NOMO-1 treated with dmso at 0.1 percent for 144 hours (cell line): ENCODE data around the gene RIMBP2.

Experiments
- DNase-seq: peaks from one replicate; lab custom pipeline; 2025; ENCODE audit not compliant: unreplicated experiment; lab: John Stamatoyannopoulos, UW

RIMBP2 gene

DNA sequence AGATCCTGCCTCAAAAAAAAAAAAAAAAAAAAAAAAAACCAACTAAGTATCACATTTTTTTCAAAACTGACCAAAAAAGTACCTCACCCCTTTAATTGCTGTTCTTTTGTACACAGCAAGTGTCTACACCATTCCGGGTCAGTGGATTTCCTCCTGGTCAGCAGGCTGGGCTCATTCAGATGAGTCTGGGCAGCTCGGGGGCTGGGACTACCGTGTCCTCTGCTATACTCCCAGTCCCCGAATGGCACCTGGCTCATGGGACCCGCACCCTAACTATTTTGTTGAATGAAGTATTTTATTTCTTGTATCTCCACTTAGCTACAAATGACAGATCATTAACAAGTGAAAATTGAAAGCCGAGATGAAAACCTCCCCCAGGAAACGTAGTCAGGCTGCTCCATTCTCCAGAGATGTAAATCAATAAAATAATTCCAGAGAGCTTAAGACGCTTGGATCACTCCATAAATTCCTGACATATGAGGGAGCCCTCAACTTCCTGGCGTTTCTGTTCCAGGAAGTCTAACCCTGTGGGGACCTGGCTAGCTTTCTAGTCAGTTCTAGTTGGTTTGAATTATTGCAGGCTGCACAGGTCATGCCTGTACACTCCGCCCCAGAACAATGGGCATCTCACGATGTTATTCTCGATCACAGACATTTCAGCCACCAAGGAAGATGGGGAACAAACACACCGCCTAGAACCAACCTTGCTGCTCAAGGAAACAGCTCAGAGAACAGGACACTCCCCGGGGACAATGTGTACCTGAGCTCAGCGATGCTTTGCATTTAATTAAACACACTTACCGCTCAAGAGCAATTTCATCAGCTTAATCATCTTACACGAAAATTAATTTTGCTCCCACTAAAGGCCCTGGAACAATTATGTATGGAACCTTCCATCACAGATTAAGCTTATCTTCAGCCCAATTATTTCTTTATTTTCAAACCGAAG, 76.3 kb downstream of the RIMBP2 start:
- no peak for DNase-seq

DNA sequence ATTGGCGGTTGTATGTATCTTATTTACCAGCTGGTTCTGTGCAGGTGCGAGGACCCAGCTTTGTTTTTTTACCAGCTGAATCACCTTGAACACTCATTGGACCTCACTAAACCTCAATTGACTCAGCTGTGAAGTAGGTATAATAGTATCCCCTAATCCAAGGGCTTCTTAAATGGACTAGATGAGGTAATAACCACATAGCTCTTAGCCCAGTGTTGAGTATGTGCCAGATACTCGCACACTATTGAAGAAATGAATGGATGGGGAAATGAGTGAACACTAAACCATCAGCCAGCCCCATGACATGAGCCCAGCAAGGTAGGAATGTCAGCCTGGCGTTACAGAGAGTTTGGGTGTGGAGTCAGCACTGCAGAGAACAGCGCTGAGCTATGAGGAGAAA, 79.7 kb downstream of the RIMBP2 start:
- no peak for DNase-seq

DNA sequence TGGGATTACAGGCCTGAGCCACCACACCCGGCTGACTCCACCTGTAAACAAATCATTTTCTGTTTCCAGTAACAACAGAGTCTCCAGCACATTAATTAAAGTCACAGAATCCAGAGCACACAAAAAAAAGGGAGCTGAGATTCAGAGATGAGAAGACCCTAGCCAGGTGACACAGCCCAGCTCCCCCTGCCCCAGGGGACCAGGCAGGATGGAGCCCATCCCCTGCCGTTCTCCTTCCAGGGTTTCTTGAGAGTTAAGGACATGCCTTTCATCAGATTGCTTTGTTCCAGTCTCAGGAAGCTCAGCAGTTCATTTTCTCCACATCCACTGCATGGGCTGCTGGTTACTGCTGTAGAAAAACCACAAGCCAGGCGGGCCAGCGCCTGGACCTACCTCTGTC, 81.2 kb downstream of the RIMBP2 start:
- DNase-seq, result no peak

DNA sequence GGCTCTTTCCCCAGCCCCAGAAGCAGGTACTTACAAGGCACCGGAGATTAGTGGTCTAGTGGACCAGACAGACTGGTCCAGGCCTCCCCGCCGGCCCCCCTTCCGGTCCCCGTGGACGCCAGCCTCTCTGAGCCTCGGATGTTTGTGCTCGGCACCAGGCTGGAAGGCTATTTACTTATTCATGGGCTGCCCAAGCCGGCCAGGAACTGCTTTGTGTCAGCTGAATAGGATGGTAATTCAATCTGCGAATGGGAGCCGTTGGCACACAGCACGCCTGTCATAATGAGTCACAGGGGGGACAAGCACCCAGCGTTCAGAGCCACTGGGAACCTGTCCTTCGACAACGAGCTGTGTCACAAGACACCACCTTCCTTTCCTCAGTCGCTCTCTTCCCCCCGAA, 82.3 kb downstream of the RIMBP2 start:
- no peak for DNase-seq

DNA sequence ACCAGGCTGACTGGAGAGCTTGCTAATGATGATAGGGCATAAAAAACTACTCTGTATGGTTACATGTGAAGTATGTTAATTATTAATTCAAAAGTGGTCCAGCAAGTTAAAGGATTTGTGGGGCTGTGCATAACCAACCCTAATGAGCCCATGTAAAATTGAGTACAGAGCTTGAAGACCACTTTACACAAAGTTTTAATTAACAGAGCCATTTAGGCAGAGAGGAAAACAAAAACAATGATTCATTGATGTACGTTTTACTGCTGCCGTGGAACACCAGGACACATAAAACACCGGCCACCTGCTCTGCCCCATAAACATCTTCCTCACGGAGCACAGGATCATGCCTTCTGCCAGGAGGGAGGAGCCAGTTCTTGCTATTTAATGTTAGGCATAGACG, 83.5 kb downstream of the RIMBP2 start:
- DNase-seq, result no peak

DNA sequence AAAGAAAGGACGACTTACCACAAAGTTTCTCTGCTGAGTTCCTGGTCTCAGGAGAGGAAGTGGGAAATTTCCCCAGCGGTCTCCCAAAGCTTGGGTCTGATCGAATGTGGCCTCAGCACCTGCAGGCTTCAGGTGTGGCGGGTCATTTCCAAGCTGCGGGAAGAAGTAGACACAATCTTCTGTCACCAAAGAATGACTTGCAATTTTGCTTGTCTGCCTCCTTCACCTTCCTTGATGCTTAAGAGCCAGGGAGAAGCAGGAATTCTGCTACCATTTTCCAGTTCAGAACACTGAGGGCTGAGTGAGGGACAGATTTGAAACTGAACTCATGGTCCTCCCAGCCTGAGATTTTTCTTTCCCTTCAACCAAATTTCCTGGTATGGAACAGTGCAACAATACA, 87.8 kb downstream of the RIMBP2 start:
- DNase-seq, result no peak

DNA sequence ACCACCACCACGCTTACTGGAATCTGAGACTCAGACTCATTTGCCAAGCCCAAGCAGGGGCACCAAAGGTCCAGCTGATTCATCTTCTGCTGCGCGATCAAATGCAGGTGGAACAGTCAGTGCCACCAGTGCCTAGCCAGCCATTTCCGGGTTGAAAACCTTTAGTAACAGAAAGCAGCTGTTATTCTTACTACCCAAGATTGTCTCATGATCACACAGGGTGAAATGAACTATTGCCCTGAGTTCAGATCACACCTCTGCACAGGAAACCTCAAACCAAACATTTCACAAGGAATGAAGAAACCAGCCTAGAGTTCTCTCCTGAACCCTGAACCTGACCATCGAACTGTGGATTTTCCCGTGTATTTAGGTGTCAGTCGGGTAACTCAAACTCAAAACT, 88.9 kb downstream of the RIMBP2 start:
- DNase-seq, result no peak

DNA sequence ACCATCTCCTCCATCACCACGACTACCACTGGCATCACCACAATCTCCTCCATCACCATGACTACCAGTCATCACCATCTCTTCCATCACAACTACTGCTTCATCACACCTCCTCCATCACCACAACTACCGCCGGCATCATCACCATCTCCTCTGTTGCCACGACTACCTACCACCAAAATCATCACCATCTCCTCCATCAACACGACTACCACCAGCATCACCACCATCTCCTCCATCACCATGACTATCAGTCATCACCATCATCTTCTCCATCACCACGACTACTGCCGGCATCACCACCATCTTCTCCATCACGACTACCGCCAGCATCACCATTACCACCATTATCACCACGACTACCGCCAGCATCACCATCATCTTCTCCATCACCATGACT, 89.5 kb downstream of the RIMBP2 start:
- no peak for DNase-seq

DNA sequence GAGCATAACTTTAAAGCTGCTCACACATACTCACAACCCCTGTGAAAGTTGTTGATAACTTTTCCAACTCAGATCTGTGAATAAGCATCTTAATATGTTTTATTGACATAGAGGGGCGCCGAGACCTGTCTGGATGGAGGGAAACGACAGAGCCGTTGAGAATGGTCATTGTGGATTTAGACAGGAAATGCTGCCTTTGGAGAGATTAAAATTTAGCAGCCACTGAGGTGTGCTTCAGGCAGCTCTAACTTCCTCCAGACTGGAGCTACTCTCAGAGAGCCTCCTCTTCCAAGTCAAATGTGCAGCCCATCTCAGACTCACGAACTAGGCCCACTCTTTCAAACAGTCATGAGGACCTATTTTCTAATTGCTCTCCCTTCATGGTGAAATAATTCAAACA, 90.9 kb downstream of the RIMBP2 start:
- no peak for DNase-seq

DNA sequence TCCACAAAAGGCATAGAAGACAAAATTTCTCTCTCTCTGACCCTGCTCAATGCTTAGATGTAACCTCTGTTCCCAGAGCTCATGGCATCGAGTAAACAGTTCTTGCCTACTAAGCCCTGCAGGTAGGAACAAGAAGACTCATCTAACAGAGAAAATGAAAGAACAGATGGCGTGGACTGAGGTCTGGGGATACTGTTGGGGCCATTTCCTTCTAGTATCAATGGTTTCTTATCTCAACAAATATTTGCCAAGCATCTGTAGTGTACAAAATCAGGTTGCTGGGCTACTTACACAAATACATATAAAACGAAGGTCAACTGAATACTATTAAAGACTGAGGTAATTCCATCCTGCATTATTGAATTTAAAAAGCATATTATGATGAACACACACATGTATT, 93.3 kb downstream of the RIMBP2 start:
- DNase-seq, result no peak

DNA sequence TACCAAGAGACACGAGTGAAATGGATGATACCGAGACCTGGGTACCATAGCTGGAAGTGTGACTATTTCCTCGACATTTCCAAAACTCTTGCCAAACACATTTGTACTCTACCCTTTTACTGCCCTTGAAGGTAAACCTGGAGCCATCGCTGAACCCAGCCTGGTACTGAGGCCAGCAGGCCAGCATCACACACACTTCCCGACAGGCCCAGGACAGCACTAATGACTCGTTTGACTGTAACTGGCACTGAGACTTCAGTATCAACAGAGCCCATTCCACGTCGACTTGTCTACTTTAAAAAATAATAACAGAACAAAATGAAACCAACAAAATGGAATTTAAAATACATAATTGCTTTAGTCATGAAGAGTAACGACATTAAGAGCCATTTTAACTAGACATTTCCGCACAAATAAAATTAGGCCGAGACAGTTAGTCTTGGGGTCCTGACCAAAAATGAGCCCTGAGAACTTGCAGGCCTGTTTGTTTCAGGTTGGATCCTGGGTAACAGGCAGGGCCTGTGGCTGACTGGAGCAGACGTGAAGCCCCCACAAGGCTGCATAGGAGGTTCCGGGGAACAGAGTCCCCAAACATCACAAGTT, 94.3 kb downstream of the RIMBP2 start:
- no peak for DNase-seq

DNA sequence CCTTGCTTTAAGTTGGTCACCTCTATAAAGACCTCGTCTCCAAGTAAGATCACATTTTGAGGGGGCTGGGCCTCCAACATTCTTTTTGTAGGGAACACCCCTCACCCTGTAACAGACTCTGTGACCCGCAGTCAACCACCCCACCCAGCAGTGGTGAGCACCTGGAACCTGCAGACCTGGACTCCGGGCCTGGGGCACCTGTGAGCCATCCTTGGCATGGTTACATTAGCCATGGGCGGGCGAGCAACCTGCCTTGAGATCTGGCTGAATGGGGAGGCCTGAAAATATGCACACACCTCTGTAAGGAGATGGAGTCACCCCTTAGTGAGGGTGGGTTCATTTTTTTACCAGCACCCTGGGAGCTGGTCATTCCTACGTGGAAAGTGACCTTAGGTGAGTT, 95.3 kb downstream of the RIMBP2 start:
- no peak for DNase-seq

DNA sequence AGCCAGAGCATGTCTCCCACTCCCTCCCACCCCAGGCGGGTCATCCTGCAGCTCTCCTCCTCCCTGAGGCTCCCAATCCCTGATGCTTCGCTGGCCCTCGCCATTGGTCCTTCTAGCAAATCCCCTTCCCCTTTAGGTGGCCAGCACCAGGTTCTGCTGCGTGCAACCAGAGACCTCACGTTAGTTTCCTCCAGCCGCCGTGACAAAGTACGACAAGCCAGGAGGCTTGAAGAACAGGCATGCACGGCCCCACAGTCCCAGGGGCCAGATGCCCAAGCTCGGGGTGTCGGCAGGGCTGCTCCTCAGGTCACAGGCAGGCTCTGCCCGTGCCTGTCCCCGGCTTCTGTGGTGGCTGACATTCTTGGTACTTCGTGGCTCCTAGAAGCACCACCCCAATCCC, 95.8 kb downstream of the RIMBP2 start:
- DNase-seq, result no peak

DNA sequence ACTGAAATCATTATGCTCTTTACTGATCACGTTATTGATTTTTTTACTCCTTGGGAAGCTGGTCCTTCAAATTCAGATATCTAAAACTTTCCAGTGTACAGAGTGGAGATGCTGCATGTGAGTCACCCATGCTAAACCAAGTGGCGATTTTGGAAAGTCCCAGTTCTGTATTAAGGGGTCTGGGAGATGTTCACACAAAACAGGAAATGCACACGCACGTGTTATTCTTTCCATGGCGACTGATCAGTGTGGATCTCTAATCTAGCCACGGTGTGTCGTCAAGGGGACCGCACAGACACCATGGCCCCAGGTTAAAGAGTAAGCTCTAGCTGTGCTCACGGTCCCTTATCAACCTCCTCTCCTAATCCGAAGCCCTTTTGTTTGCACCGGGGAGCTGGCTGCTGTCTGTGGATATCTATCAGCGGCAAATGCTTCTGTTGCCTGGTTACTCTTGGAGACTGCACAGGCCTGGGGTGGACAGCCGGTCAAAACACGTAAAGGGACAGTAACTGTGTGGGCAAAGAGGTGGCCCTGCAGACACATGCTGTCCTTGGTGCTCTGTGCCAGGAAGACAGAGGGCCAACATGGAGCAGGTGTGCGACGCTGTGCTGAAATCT, 96.6 kb downstream of the RIMBP2 start:
- DNase-seq, result no peak

DNA sequence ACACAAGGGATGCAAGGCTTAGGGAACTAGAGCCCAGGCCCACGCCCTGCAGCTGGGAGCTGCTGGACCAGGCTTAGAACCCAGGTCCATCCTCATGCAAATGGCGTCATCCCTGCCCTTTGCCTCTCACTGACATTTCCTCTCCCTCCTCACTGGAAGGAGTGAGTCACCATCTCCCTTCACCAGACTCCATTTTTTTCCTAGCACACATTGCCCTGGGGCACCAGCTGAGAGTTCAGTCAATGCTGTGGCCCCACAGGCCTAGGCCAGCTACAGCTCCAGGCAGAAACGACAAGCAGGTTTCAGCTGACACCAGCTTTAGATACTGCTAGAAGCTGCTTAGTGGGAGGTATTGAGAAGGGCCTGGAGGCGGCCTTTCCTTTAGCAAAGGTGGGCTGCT, 98.9 kb downstream of the RIMBP2 start:
- no peak for DNase-seq

DNA sequence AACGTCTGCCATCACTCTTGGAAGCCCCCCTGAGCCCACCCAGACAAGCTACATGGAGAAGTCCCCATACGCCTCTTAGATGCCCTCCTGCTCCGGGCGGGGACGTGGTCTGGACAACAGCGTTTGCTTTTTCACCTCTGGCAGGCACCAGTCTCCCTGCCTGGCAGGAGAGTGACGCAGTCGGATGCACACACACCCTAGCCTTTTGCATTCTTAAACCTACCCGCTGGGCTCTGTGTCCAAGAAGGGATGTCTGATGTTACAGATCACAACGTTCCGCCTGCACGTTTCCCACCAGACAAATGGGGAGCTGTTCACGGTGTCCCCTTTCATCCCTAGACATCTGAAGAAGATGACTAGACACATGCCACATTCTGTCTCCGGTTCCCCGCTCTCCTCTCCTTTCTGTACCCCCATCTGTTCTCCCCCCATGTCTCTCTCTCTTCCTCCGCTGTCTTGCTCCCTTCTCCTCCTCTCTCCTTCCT, 100.2 kb downstream of the RIMBP2 start:
- DNase-seq, result no peak

DNA sequence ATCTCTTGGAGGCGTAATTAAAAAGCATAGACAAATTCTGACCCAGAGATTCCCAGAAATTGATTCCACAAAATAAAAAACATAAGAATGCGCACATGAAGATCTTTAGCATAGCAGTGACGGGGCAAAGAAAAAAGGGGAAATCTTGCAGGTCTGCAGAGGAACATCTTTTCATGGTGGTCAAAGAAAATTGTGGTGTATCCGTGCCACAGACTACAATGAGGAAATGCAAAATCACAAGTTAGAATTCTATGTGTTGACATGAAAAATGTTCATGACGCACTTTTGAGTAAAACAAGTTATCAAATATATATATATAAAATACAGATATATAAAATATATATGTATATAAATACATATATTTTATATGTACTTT, 101.6 kb downstream of the RIMBP2 start:
- DNase-seq, result no peak

DNA sequence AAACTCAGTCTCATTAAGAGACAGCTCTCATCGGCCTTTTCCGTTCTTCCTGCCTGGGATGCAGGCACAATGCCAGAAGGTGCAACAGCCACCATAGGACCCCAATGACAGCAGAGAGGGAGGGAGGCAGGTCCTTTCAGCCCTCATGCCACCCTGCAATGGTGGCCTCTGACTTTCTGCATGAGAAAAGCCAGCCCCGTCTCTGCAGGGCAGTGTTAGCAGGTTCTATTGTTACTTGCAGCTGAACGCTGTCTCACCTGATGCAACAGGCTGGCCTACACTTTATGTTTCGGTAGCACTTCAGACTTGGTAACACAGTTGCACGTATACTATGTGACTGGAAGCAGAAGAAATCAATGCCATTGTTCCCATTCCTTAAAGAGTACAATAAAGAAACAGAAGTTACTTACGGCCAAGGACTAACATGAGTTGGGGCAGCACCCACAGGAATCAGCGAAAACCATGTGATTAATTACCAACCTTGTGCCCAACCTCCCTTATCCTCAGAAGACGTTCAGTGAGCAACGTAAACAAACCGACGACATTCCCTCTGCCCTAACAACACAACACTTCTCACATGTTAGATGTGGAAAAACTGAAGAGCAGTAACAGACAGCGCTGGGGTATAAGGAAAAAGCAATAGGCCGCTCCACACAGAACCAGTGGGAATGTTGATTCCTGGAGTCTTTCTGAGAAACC, 102.1 kb downstream of the RIMBP2 start:
- no peak for DNase-seq

DNA sequence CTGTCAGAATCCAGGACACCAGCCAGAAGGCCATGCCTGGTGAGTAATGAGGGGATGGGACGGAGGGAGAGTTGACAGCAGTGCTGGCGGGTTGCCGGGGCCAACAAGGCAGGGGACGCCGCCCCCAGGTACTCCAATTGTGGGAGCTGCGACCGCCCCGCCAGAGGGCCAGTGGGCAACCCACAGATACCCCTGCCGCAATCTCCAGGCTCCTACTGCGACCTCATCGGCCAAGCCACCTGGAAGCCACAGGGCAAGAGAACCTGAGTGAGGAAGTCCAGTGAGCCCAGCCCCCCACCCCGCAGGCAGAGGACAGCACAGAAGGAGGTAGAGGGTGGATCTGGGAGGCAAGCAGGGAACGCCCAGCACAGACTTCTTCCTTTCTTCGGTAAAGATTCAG, 103.0 kb downstream of the RIMBP2 start:
- no peak for DNase-seq

DNA sequence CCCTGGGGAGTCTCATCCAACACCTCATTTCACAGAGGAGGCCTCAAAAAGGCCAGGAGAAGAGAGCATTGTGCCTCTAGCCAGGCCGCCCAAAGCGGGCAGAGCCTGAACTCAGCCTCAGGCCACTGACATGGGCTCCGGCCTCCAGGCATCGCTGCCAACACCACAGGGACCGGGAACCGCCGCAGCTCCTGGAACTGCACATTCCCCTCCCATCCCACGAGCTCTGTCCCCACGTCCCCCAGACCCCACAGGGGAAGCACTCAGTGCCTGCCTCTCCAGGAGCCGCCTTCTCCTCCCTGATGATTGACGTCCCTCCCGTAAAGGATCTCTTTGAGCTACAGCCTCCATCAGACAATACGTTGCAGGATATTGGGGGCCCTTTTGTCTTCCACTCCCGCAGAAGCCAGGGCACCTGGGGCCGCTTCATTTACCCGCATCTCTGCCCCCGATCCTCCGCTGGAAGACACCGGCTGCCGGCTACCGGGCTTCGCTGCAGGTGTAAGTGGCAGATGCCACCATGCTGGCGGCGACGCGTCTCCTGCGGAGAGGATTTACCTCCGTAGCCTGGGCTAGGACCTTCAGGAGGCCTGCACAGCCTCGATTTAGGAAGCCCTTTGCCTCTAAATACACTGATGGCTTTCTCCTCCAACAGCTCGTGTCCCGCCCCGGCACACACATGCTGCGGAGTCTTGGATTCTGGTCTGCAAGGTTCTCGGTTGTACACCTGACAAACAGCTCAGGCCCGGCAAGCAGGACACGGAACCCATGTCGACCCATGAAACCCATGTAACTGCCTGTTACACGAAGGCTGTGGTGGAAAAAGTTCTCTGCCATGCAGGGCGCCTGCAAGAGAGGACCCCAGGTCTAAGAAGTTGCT, 104.8 kb downstream of the RIMBP2 start:
- DNase-seq, result no peak

DNA sequence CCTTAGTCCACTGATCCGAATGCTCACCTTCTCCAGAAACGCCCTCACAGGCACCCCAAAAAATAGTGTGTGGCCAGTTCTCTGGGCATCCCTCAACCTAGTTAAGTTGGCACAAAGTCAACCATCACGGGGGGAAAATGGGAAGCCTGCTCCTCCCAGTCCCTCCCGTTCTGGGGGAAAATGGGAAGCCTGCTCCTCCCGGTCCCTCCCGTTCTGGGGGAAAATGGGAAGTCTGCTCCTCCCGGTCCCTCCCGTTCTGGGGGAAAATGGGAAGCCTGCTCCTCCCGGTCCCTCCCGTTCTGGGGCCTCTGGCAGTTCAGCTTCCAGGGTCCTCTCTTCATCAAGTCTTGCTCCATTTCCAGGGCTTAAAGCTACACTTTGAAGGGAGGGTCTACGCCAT, 106.1 kb downstream of the RIMBP2 start:
- DNase-seq, result no peak
